Natural killer cell treated with Interleukin-12 subunit alpha and Interleukin-12 subunit beta and Interleukin-15 and Interleukin-18, amount 100 ng/mL, for 72 hours (primary cell): Measurements from ENCODE around the gene WNT7A. TPM values are rescaled to one million over a fixed set of nuclear protein-coding genes. Genes with fewer than 3 reads are reported as not detected.
A peak's percentile ranks its signal among the peaks of the same experiment; 100 is the strongest.

Experiments used
- ATAC-seq, 2 donors: fragments of 150-1000 bp; cut with Tn5 transposase in 1 of 2; sonication (Bioruptor Pico), chemical (Tn5 transposase) in 1 of 2; 2 replicates each; pipeline ENCODE4 v1.10.0; 2021
- DNase-seq: peaks from one replicate; pipeline ENCODE4 v3.0.0; 2022; ENCODE audit warnings: low spot score
- H3K27ac Mint-ChIP-seq, 2 donors: 1 replicate in 1 of 2; 2 replicates in 1 of 2; pipeline ENCODE4 v1.8.0; 2022; ENCODE audit warnings: mixed read lengths in 2 of 2, mild to moderate bottlenecking in 1 of 2, moderate library complexity in 1 of 2
- H3K27me3 Mint-ChIP-seq, 2 donors: 1 replicate in 1 of 2; 2 replicates in 1 of 2; pipeline ENCODE4 v1.8.0; 2022; ENCODE audit warnings: mixed read lengths in 2 of 2
- H3K36me3 Mint-ChIP-seq: one replicate; pipeline ENCODE4 v1.8.0; 2022; ENCODE audit warnings: mixed read lengths
- H3K4me1 Mint-ChIP-seq, 2 donors: 1 replicate in 1 of 2; 2 replicates in 1 of 2; pipeline ENCODE4 v1.8.0; 2022; ENCODE audit warnings: low read depth in 2 of 2, mixed read lengths in 2 of 2, mild to moderate bottlenecking in 1 of 2
- H3K4me3 Mint-ChIP-seq: one replicate; pipeline ENCODE4 v1.8.0; 2022; ENCODE audit warnings: mixed read lengths
- H3K9me3 Mint-ChIP-seq: 2 replicates; pipeline ENCODE4 v1.8.0; 2022; ENCODE audit warnings: mixed read lengths
- total RNA-seq, 2 donors: library from RNA; stranded (reverse); gene quantifications; one replicate each; pipeline ENCODE4 v1.2.3, GENCODE V29; 2022

The WNT7A gene
- total RNA-seq, 2 donors from 2014 or later: not detected

- Mint-ChIP-seq H3K36me3 (no peaks in the 10 kb centered on the region), H3K27ac (no peak overlapping the region), H3K4me1 (no peaks in the 10 kb centered on the region), H3K4me3 (no peak overlapping the region), H3K9me3 (no peaks in the 10 kb centered on the region), H3K27me3 (peaks cover 11 to 22% of the 10 kb centered on the region in 2 donors)
- ATAC-seq: no peak
- no peak for DNase-seq
Observed at GRCh38 chr3:13776253-13777050, 103.4 kb downstream of the WNT7A start.

DNA sequence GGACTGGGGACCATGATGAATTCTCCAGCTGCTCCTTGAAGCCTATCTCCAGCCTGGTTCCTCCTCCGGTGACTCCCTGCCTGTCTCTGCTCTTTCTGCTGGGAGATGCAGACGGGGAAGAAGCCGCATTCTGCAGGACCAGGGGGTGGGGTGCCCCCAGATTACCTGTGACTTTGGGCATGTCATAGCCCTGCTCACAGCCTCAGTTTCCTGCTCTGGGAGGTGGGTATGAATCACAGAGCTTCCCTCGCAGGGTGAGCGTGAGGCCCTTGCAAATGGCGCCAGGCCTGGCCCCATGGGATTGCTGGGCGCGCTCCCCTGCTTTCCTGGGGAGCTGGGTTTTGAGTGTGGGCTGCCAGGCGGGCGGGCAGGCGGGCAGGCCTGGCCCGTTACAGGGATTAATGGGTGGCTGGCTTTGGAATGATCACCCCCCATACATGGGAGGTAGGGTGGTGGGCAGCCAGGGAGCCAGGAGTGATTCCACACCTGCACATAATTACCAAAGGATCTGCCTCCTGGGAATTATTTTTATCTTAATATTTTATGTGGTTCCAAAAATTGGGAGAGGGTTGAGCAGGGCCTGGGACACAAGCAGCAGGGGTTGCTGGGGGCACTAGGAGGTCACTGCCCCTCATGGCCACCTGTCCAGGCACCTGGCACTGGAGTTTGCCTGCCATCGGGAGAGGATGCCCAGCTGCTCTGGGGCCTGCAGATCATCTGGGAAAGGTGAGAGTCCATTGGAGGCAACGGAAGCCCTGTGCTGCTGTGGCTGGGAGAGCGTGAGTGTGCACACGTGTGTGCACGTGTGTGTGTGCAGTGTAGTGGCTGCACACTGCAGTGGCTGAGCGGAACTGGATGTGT, 106.8 kb downstream of the WNT7A start:
- Mint-ChIP-seq H3K27me3 (peaks cover 5 to 12% of the 10 kb centered on the region in 2 donors), H3K9me3 (no peaks in the 10 kb centered on the region), H3K4me1 (no peaks in the 10 kb centered on the region), H3K4me3 (no peak overlapping the region), H3K36me3 (no peaks in the 10 kb centered on the region), H3K27ac (peak overlapping the region in 1 of 2 donors; percentile 44)
- no peak for DNase-seq
- ATAC-seq: no peak

DNA sequence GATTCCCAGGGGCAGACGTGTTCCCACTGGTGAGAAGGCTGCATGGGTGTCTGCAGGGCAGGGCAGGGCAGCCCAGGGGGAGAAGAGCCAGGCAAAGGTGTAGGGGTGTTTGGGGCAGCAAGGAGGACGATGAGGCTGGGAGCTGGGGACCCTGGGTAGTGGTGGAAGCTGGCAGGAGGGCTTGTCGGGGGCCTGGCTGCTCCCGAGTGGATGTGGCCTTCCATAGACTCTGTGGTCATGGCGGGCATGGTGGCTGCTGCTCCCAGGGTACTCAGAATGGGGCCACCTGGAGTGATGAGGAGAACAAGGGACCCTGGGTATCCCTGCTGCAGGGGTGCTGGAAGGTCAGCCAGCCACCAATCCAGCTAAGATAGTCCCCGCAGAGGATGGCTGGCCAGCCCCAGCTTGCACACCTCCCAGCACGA, 107.5 kb downstream of the WNT7A start:
- Mint-ChIP-seq H3K27ac (no peak overlapping the region), H3K4me1 (no peaks in the 10 kb centered on the region), H3K4me3 (no peak overlapping the region), H3K27me3 (peaks cover 5 to 12% of the 10 kb centered on the region in 2 donors), H3K36me3 (no peaks in the 10 kb centered on the region), H3K9me3 (no peaks in the 10 kb centered on the region)
- DNase-seq (no peak), ATAC-seq (no peak)

DNA sequence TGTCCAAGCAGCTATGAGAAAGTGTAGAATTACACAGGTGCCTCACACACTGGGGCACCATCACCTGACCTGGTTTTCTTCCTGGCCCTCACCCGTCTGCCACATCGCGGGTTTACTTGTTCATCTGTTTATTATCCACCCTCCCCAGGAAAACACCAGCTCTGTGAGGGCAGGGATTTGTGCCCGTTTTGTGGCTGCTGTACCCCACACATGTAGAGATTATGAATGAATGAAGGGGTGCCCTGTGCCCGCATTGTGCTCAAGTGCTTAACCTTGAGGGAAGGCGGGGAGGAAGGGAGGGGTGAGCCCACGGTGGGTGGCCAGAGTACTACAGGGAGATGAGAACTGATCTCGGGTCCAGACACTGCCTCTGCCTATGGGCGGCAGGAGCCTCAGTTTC, 108.4 kb downstream of the WNT7A start:
- no peaks in the 10 kb centered on the region for H3K9me3 Mint-ChIP-seq
- H3K4me1 Mint-ChIP-seq: no peaks in the 10 kb centered on the region
- DNase-seq (no peak), ATAC-seq (no peak)
- no peak overlapping the region for H3K27ac Mint-ChIP-seq
- no peak overlapping the region for H3K4me3 Mint-ChIP-seq
- H3K36me3 Mint-ChIP-seq: no peaks in the 10 kb centered on the region
- H3K27me3 Mint-ChIP-seq: peaks cover 3 to 7% of the 10 kb centered on the region in 2 donors

DNA sequence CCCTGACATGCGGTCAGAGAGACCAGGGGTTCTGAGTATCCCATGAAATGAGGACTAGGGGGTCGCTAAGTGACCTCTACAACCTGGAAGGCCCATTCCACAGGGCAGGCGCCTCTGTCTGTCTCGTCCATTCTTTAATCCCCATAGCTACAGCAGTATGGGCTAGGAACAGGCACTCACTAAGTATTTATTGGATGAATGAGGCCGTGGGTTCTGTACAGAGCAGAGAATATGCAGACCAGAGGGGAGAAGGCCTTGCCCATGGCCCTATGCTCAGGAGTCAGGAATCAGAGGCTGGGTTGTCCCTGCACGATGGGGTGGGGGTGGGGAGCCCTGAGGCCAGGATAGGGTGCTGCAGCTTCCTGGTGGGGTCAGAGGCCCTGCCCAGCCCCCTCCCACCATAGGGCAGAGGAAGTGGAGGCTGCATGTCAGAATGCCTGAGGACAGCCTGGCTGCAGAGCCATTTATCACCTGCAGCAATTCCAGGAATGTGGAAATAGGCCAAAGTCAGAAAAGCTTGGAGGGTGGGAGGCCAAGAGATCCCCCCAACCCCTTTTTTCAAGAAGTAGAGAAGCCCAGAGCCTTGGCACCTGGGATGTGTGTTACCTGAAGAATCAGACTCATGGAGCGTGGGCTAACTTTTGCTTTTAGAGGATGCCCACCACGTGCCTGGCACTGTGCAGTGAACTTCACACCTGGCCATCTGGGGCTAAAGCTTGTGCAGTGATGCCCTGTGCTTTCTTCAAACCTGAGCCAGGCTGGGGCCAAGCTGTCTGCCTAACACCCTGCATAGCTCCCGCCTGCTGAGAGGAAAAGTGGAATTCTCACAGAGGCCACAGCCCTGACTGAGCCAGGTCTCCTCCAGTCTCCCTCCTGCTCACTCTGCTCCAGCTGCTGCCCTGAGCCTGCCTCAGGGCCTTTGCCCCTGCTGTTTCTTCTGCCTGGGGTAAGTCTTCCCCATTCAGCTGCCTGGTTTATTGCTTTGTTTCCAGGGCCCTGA, 109.4 kb downstream of the WNT7A start:
- H3K4me3 Mint-ChIP-seq: no peak overlapping the region

GRCh38 chr3:13769422-13769821, 110.4 kb downstream of the WNT7A start:
- peaks cover 0 to 6% of the 10 kb centered on the region in 2 donors for H3K27me3 Mint-ChIP-seq
- no peaks in the 10 kb centered on the region for H3K9me3 Mint-ChIP-seq
- no peak overlapping the region for H3K27ac Mint-ChIP-seq
- ATAC-seq (no peak), DNase-seq (no peak)
- H3K4me3 Mint-ChIP-seq: no peak overlapping the region
- H3K36me3 Mint-ChIP-seq: no peaks in the 10 kb centered on the region
- no peaks in the 10 kb centered on the region for H3K4me1 Mint-ChIP-seq

More for the DNA sequence above, 109.4 kb downstream of the WNT7A start:
- ATAC-seq: no peak
- Mint-ChIP-seq H3K27ac (no peak overlapping the region), H3K27me3 (peaks cover 2 to 6% of the 10 kb centered on the region in 2 donors), H3K9me3 (no peaks in the 10 kb centered on the region), H3K36me3 (no peaks in the 10 kb centered on the region), H3K4me1 (no peaks in the 10 kb centered on the region)
- DNase-seq: no peak

- no peak for ATAC-seq
- Mint-ChIP-seq H3K4me1 (no peaks in the 10 kb centered on the region), H3K27me3 (peaks cover 0 to 3% of the 10 kb centered on the region in 2 donors), H3K36me3 (no peaks in the 10 kb centered on the region), H3K4me3 (no peak overlapping the region), H3K9me3 (no peaks in the 10 kb centered on the region), H3K27ac (no peak overlapping the region)
- DNase-seq: no peak
Observed at GRCh38 chr3:13768453-13768852, 111.4 kb downstream of the WNT7A start.

DNA sequence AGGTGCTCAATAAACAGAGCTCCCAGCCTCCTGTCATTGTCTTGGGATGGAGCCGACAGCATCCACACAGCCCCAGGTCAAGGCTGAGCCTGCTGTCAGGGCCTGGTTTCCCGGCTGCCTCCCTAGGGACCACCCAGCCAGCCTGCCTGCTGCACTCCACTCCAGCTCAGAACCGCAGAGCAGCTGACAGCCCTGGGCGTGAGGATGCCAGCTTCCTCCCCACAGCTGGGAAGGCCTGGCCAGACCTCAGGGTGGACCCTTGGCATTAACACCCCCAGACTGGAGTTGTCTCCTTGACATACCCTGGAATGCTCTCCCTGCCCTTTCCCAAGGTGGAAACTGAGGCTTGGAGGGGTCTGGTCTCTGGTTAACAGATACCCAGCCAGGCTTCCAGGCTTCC, 112.0 kb downstream of the WNT7A start:
- Mint-ChIP-seq H3K36me3 (no peaks in the 10 kb centered on the region), H3K4me3 (no peak overlapping the region), H3K9me3 (no peaks in the 10 kb centered on the region), H3K27ac (no peak overlapping the region), H3K4me1 (no peaks in the 10 kb centered on the region), H3K27me3 (no peaks in the 10 kb centered on the region)
- DNase-seq: no peak
- no peak for ATAC-seq

DNA sequence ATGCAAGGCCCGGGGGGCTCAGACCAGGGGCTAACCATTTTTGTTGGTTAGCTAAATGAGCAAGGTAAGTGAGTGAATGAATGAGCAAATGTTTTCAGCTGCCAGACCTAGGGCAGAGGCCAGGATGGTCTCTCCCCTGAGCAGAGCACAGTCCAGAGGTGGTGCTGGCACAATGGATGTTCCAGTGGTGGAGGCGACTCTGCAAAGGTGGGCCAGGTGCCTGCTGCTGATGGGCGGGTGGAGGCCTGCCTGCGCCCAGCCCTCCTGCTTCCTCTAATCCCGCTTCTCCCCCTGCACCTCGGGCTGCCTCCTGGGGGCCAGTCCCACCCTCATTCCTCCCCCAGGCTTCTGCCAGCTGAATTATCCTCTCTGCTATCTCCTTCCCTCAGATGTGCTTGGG, 112.8 kb downstream of the WNT7A start:
- DNase-seq (no peak), ATAC-seq (no peak)
- Mint-ChIP-seq H3K4me1 (no peaks in the 10 kb centered on the region), H3K27ac (no peak overlapping the region), H3K4me3 (no peak overlapping the region), H3K9me3 (no peaks in the 10 kb centered on the region), H3K27me3 (no peaks in the 10 kb centered on the region), H3K36me3 (no peaks in the 10 kb centered on the region)

Other genes starting within 250 kb of the WNT7A start
- 10 to 100 TPM; 13.2 to 14.6 TPM for gene CHCHD4, start 244.8 kb upstream of the WNT7A start, total RNA-seq
- gene TMEM43, start 245.0 kb upstream of the WNT7A start, total RNA-seq: 10 to 100 TPM; 37.3 to 42.6 TPM